Bronchial epithelial cell (primary cell): ENCODE data around the gene FEZF1. TPM values are rescaled to one million over a fixed set of nuclear protein-coding genes. Genes with fewer than 3 reads are reported as not detected.

Source experiments
- DNase-seq: peaks from one replicate; pipeline ENCODE4 v3.0.0-alpha.2; 2010; ENCODE audit warnings: low read depth
- FAIRE-seq: peaks from 2 replicates; lab custom pipeline; 2011; peaks lifted over from hg19 to GRCh38; lab: Jason Lieb, UNC
- H3K27me3 ChIP-seq: 2 replicates; pipeline ENCODE4 v1.5.1; 2011; ENCODE audit warnings: low read length; ENCODE audit not compliant: control insufficient read depth, insufficient read depth
- H3K36me3 ChIP-seq: 2 replicates; pipeline ENCODE4 v1.5.1; 2011; ENCODE audit warnings: low read length; ENCODE audit not compliant: control insufficient read depth, insufficient read depth
- H3K4me3 ChIP-seq: 2 replicates; pipeline ENCODE4 v1.5.1; 2011; ENCODE audit warnings: mild to moderate bottlenecking, low read depth, low read length, control low read depth
- CTCF ChIP-seq: IDR thresholded peaks from 2 replicates; pipeline ENCODE4 v1.5.1; 2011; ENCODE audit warnings: mild to moderate bottlenecking, moderate library complexity, low read length, control low read depth, inconsistent platforms; ENCODE audit not compliant: insufficient read depth, severe bottlenecking
- total RNA-seq: library from RNA; depleted of rRNA; stranded (reverse); fragments of >200 nt; gene quantifications from 2 replicates; pipeline ENCODE4 v1.2.1, GENCODE V29; 2014

The FEZF1 gene
- total RNA-seq, 1 donor from 2014 or later: not detected

GRCh38 chr7:122256046-122256445 lies 48.5 kb downstream of the FEZF1 start:
- Histone ChIP-seq H3K4me3 (no peak overlapping the region), H3K36me3 (no peaks in the 10 kb centered on the region), H3K27me3 (peaks cover 2% of the 10 kb centered on the region)
- no peak for DNase-seq
- no peak for FAIRE-seq
- TF ChIP-seq CTCF: no peak

GRCh38 chr7:122255454-122255853 lies 49.1 kb downstream of the FEZF1 start:
- peaks cover 2% of the 10 kb centered on the region for H3K27me3 ChIP-seq
- no peaks in the 10 kb centered on the region for H3K36me3 ChIP-seq
- FAIRE-seq (no peak), DNase-seq (no peak)
- TF ChIP-seq CTCF: no peak
- H3K4me3 ChIP-seq: no peak overlapping the region

Other genes with a start within 250 kb of the FEZF1 start
- gene AASS, start 160.5 kb downstream of the FEZF1 start, total RNA-seq: 8.6 and 12.4 TPM in 2 replicates